Right cardiac atrium (tissue), 5 donors: ENCODE measurements around the gene RCOR2. TPM values are rescaled to one million over a fixed set of nuclear protein-coding genes. Genes with fewer than 3 reads are reported as not detected.
A peak's percentile ranks its signal among the peaks of the same experiment; 100 is the strongest.

Source experiments
- ATAC-seq, 2 donors: fragments of 200-7000 bp; cut with Tn5 transposase; one replicate each; pipeline versions ENCODE4 v1.8.0 to v1.9.1; 2020; ENCODE audit warnings: moderate library complexity in 2 of 2, mild to moderate bottlenecking in 1 of 2
- DNase-seq, 3 donors: peaks; one replicate each; pipeline ENCODE4 v3.0.0-alpha.2; 2020
- H3K27ac ChIP-seq: one replicate; pipeline ENCODE4 v1.5.1; 2013; ENCODE audit warnings: mild to moderate bottlenecking, low read length, control low read depth, moderate library complexity
- H3K27me3 ChIP-seq: one replicate; pipeline ENCODE4 v1.6.1; 2013; ENCODE audit not compliant: control insufficient read depth, insufficient read depth
- H3K4me1 ChIP-seq: one replicate; pipeline ENCODE4 v1.6.1; 2013; ENCODE audit warnings: low read length; ENCODE audit not compliant: control insufficient read depth, insufficient read depth
- H3K4me3 ChIP-seq: one replicate; pipeline ENCODE4 v1.5.1; 2013; ENCODE audit warnings: low read length, control low read depth
- H3K9me3 ChIP-seq: one replicate; pipeline ENCODE4 v1.6.1; 2013; ENCODE audit warnings: low read length; ENCODE audit not compliant: control insufficient read depth
- WGBS: extraction: QIAGEN DNeasy Blood & Tissue Kit; methylation state at CpG from one replicate; pipeline ENCODE4 v1.1.7; 2013; 5-methylcytosine and 5-hydroxymethylcytosine counted together
- intact Hi-C, 4 donors: fragments of 100-400 bp; cut with DNase I; formaldehyde crosslinking; loops; one replicate each; pipeline versions ENCODE4 v1.11.0 to v1.14.0; 2022 to 2023
- polyA plus RNA-seq: library from polyadenylated mRNA; stranded (reverse); fragments of 200-250 nt; gene quantifications from one replicate; pipeline ENCODE4 v1.2.3, GENCODE V29; 2013
- total RNA-seq, 4 donors: library from RNA; stranded (reverse); fragmentation: NEBNext Ultra II Directional; extraction: Animal tissue kit (Norgen Biotek cat#: 25700); gene quantifications; one replicate each; pipeline ENCODE4 v1.2.1, GENCODE V29; 2021
- donor health status: healthy with polysubstance abuse.
- donor health status: DM: no; HTN: yes; CAD: no.
- donor health status: DM: no; HTN: no; CAD: no.
- donor health status: DM: no; HTN: yes; CAD: no; lungs with severe emphysema.
- donor health status: DM: yes; HTN: yes; CAD: no.

RCOR2 gene
- total and polyA plus RNA-seq, 5 donors, result 1.6 to 10.1 (median 7.5) TPM

DNA sequence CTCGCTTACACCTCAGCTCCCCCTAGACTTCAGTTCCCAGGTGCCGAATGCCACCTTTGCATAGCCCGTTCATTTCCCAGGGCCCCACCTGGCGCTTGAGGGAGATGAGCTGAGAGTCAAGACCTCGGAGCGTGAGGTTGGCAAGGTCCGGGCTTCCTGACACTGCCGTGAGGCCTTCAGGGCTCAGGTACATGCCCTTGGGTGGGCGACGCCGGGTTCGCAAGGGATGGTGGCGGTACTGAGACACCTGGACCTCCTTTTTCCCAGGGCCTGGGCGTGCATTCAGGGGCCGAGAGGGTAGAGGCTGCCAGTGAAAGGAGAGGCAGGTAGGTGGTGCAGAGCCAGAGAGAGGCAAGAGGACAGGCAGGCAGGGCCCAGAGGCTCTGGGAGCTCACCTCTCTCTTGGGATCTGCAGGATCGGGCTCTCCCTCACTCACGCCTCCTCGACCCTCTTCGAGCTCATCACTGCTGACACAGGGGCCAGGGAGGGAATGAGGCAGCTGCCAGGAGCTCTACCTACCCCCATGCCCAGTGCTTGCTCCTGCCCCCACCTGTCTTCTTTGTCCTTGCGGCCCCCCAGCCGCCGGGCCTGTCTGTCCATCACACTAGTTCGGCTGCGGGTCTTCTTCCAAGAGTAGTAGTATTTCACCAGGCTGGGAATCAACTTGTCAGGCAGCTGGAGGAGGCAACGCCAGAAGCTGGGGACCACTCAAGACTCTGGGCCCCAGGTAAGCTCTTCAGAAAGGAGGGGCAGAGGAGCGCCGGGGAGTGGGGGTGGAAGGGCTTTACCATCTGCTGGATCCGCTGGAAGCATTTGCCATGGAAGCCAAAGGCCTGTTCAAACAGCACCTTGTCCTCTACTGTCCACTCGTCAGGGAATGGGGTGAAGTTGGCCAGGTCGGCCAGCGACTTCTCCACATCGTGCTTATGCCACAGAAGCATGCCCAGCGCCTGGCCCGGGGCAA lies 2.8 kb downstream of the RCOR2 start:
- no peak for DNase-seq
- Histone ChIP-seq H3K4me3 (no peak overlapping the region), H3K4me1 (peaks cover 7% of the 10 kb centered on the region), H3K27ac (no peak overlapping the region), H3K27me3 (no peaks in the 10 kb centered on the region), H3K9me3 (no peaks in the 10 kb centered on the region)
- WGBS, result 93% methylated on average over 34 of the region's 34 CpGs
- intact Hi-C loops, result no loop called here
- ATAC-seq, result no peak

DNA sequence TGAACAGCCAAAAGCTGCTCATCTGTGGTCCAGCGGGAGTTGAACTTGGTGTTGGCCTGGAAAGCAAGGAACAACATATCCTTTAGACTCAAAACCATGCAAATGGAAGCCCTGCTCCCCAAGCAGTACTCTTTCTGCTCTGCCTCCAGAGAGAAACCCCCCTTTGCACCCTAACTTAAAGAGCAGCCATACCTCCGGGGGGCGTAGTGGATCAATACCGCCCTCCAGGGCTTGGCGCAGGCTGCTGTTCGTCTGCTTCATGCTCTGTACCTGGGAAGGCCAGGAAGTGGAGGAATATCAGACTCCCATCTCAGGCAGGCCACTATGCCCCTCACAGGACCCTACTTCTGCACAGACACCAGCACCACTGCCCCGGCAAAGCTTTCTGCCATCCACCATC lies 4.3 kb downstream of the RCOR2 start:
- Histone ChIP-seq H3K27me3 (no peaks in the 10 kb centered on the region), H3K4me1 (peaks cover 5% of the 10 kb centered on the region), H3K9me3 (no peaks in the 10 kb centered on the region), H3K27ac (no peak overlapping the region), H3K4me3 (no peak overlapping the region)
- WGBS, result 89% methylated on average over 7 of the region's 7 CpGs
- intact Hi-C loops, result no loop called here
- no peak for DNase-seq
- ATAC-seq, result no peak

DNA sequence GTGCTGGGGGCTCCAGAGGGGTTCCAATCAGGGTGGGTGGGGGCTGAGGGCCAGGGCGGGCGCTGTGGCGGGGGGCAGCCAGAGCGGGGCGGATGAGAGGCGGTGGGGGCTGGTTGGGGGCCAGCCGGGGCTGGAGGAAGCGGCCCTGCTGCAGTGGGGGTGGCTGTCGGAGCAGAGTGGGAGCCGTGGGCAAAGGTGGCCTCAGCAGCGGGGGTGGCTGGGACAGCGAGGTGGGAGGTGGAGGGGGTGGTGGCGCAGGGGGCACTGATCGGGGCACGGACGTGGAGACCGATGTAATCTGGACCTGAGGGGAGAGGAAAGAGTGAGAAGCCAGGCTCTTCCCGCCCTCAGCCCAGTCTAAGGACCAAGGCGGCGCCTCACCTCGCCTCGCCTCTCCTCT lies 5.1 kb downstream of the RCOR2 start:
- Histone ChIP-seq H3K4me3 (no peak overlapping the region), H3K27me3 (no peaks in the 10 kb centered on the region), H3K27ac (no peak overlapping the region), H3K4me1 (peaks cover 3% of the 10 kb centered on the region), H3K9me3 (no peaks in the 10 kb centered on the region)
- ATAC-seq, result no peak
- 89% methylated on average over 22 of the region's 22 CpGs for WGBS
- DNase-seq, result peak in 1 of 3 donors; percentile 66
- intact Hi-C loops, result no loop called here

DNA sequence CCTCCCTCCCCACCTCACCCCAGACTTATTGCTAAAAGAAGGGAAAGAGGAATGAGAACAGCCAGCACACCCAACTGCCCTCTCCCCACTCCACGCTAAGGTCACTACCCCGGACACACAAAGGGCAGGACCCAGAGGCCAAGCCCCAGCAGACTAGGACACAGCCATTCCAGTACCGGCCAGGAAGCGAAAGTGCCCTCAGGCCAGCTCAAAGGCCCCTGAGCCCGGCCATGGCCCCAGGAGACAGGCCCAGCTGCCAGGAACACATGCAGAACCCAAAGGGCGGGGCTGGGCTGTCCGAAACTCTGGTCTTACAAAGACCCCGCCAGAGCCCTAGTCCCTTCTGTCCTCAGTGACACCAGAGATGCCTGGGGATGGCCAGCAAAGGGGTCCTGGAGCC lies 5.5 kb downstream of the RCOR2 start:
- intact Hi-C loops, result no loop called here
- DNase-seq, result peak in 1 of 3 donors; percentile 60
- no peak overlapping the region for H3K4me3 ChIP-seq
- no peak for ATAC-seq
- H3K4me1 ChIP-seq, result peaks cover 1% of the 10 kb centered on the region
- no peaks in the 10 kb centered on the region for H3K27me3 ChIP-seq
- no peak overlapping the region for H3K27ac ChIP-seq
- 67% methylated on average over 8 of the region's 8 CpGs for WGBS
- H3K9me3 ChIP-seq, result no peaks in the 10 kb centered on the region

DNA sequence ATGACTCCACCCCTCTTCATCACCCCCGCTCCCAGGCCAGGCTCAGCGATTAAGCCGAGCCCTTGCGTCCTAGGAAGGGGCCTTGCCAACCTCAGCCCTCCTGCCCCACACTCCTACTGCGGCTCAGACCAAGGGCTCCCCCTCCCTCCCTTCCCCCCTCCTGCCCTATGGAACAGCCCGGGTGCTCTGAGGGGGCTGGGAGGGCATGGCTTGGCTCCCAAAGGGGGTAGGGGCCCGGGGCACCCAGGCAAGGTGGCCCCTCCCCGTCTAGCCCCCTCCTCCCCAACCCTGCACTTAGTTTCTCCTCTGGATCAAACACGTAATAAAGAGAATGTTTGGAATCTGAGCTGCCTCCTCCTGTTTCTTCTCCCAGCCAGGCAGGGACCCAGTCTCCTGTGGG lies 6.3 kb downstream of the RCOR2 start:
- no peaks in the 10 kb centered on the region for H3K9me3 ChIP-seq
- ATAC-seq, result no peak
- no peak overlapping the region for H3K4me3 ChIP-seq
- H3K27ac ChIP-seq, result no peak overlapping the region
- no peaks in the 10 kb centered on the region for H3K4me1 ChIP-seq
- DNase-seq, result peak in 1 of 3 donors; percentile 62
- intact Hi-C loops, result no loop called here
- no peaks in the 10 kb centered on the region for H3K27me3 ChIP-seq
- 69% methylated on average over 9 of the region's 9 CpGs for WGBS

DNA sequence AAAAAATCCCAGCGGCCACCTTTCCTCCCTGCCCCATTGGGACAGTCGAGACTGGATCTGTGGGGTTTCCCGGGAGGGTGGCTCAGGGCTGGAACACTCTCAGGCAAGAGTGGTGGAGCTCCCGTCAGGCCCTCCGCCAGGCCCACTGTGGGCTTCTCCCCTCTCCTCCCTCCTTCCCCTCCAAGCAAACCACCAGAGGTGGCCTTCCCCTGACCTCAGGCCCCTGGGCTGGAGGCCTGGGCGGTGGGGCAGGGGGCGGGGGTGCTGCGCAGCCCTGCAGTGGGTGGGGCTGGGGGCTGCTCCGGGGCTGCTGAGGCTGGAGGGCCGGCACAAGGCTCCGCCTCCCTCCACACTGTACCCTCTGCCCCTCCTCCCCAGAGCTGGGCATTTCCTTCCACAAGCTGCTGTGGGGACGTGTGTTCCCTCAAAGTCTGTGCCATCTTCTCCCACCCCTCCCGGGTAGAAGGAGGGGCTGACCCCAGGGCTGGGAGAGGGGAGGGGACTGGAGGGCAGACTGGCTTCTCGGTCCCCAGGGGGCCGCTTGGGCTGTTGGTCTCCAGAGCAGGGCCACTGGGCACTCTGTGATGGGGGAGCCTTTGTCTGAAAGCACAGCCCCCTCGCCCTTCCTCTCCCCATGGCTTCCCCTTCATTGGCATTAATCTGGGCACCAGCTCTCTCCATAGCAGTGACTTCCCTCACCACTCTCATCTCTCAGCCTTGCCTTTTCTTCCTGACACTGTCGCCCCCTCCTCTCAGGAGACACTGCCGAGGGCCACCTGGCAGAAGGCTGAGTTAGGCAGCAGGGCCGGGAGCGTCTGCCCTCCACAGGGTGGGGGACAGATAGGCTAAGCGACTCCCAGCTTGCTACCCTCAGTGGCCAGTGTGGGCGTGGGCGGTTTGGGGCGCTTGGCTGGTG lies 7.1 kb downstream of the RCOR2 start:
- H3K27me3 ChIP-seq, result no peaks in the 10 kb centered on the region
- H3K4me1 ChIP-seq, result no peaks in the 10 kb centered on the region
- intact Hi-C loops, result no loop called here
- no peak overlapping the region for H3K4me3 ChIP-seq
- H3K27ac ChIP-seq, result no peak overlapping the region
- H3K9me3 ChIP-seq, result no peaks in the 10 kb centered on the region
- ATAC-seq, result peak; percentile 2 to 6
- DNase-seq, result no peak
- WGBS, result 60% methylated on average over 24 of the region's 24 CpGs

DNA sequence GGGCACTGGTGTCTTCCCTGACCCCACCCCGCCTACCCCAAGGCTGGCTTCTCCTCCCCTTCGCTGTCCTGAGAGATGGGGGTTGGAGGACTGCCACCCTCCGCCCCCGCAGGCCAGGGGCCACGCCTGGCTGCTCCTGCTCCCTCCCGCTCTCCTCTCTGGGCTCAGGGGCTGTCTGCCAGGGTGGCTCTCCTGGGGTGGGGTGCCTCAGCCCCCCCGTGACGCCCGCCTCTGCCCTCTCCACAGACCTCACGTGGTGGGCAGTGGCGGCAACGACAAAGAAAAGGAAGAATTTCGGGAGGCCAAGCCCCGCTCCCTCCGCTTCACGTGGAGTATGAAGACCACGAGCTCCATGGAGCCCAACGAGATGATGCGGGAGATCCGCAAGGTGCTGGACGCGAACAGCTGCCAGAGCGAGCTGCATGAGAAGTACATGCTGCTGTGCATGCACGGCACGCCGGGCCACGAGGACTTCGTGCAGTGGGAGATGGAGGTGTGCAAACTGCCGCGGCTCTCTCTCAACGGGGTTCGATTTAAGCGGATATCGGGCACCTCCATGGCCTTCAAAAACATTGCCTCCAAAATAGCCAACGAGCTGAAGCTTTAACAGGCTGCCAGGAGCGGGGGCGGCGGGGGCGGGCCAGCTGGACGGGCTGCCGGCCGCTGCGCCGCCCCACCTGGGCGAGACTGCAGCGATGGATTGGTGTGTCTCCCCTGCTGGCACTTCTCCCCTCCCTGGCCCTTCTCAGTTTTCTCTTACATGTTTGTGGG lies 8.1 kb downstream of the RCOR2 start:
- WGBS, result 80% methylated on average over 46 of the region's 46 CpGs
- peak; percentile 58 to 88 (median 87) for DNase-seq
- Histone ChIP-seq H3K4me1 (no peaks in the 10 kb centered on the region), H3K9me3 (no peaks in the 10 kb centered on the region), H3K27me3 (no peaks in the 10 kb centered on the region), H3K4me3 (no peak overlapping the region), H3K27ac (no peak overlapping the region)
- intact Hi-C loops, result no loop called here
- peak; percentile 33 to 61 for ATAC-seq

DNA sequence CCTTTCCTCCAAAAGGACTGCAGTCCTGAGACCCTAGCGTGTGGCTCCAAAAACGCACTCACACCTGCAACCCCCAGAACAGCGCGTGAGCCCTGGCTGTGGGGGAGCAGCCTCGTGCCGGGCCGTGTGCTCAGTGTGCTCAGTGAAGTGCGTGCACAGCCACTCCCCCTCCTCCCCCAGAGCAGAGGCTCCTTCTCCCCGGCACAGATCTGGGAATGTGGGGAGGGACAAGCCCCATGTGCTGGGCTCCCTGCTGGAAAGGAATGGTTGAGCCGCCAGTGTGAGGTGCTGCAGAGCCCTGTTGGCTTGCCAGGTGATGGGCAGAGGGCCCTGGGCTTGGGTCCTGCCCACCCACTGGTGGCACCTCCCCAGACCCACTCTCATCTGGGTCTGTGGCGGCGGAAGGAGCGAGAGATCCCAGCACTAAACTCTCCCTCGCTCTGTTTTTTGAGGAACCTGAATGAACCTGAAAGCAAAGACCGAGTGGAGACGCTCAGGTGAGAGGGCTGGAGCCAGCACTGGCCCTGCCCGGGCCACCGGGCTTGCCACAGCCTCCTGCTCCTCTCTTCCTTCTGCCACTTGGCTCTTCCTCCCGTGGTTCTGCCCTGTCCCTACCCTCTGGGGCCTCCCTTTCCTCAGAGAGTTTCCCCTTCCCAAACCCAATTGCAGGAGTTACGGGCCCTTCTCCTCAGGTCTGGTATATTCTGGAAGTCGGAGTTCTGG lies 9.0 kb downstream of the RCOR2 start:
- H3K4me3 ChIP-seq, result no peak overlapping the region
- WGBS, result 78% methylated on average over 21 of the region's 21 CpGs
- intact Hi-C loops, result no loop called here
- no peak for DNase-seq
- ATAC-seq, result no peak
- H3K4me1 ChIP-seq, result no peaks in the 10 kb centered on the region
- no peaks in the 10 kb centered on the region for H3K27me3 ChIP-seq
- H3K9me3 ChIP-seq, result no peaks in the 10 kb centered on the region
- no peak overlapping the region for H3K27ac ChIP-seq

DNA sequence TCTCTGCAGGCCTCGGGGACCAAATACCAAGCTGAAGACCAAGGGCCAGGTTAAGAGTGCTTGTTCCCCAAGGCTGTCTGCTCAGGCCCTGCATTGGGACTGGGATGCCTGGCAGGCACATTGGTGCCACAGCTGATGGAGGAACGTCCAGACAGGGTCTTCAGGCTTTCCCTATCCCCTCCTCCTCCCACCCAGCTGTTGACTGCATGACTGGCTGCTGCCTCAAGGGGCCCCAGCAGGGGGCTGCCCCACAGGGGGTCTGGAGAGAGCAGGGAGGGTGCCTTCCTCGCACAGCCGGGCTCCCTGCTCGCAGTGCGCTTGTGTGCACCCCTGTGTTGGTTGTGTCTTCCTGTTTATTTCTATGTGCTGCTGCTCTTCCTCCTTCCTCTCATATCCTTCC lies 9.9 kb downstream of the RCOR2 start:
- intact Hi-C loops, result no loop called here
- 59% methylated on average over 6 of the region's 6 CpGs for WGBS
- H3K4me1 ChIP-seq, result no peaks in the 10 kb centered on the region
- H3K27me3 ChIP-seq, result no peaks in the 10 kb centered on the region
- no peaks in the 10 kb centered on the region for H3K9me3 ChIP-seq
- no peak overlapping the region for H3K27ac ChIP-seq
- ATAC-seq (no peak), DNase-seq (no peak)
- H3K4me3 ChIP-seq, result no peak overlapping the region

DNA sequence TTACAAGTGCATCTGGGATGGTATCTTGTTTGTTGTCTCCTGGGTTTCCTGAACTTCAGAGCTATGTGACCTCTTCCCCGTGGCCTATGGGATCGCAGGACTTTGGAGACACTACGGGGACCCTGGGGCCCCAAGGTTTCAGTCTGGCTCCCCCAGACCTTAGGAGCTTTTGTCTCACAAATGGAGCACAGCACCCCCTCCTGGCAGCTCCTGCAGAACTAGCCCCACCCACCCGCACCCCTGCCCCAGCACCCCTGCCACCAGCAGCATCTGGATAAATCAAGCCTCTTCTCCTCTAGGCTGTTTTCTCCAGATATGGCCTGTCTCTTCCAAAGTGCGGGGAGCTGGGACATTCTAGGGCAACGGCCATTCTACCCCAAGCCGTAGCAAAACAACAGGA lies 10.4 kb downstream of the RCOR2 start:
- H3K27ac ChIP-seq, result no peak overlapping the region
- no peaks in the 10 kb centered on the region for H3K27me3 ChIP-seq
- H3K4me1 ChIP-seq, result no peaks in the 10 kb centered on the region
- intact Hi-C loops, result no loop called here
- no peak overlapping the region for H3K4me3 ChIP-seq
- no peaks in the 10 kb centered on the region for H3K9me3 ChIP-seq
- 87% methylated on average over 7 of the region's 7 CpGs for WGBS
- no peak for DNase-seq
- no peak for ATAC-seq
